HL-60 (cell line): ENCODE measurements around the gene AP4S1.

ENCODE experiments used
- POLR2AphosphoS5 ChIP-seq: IDR thresholded peaks from 2 replicates; pipeline ENCODE4 v1.6.1; 2012; ENCODE audit warnings: low read depth
- SPI1 ChIP-seq: IDR thresholded peaks from 2 replicates; pipeline ENCODE4 v1.6.1; 2012; ENCODE audit warnings: low read depth, mild to moderate bottlenecking, borderline replicate concordance
- TF ChIP-seq, protein P1 (sequence below): IDR thresholded peaks from one replicate; pipeline ENCODE4 v1.5.1; 2011; ENCODE audit warnings: low read length, control low read depth, inconsistent platforms; ENCODE audit not compliant: insufficient read depth
- TF ChIP-seq, protein P2 (sequence below): IDR thresholded peaks from 2 replicates; pipeline ENCODE4 v1.6.1; 2012; ENCODE audit warnings: low read depth; ENCODE audit not compliant: insufficient replicate concordance

DNA sequence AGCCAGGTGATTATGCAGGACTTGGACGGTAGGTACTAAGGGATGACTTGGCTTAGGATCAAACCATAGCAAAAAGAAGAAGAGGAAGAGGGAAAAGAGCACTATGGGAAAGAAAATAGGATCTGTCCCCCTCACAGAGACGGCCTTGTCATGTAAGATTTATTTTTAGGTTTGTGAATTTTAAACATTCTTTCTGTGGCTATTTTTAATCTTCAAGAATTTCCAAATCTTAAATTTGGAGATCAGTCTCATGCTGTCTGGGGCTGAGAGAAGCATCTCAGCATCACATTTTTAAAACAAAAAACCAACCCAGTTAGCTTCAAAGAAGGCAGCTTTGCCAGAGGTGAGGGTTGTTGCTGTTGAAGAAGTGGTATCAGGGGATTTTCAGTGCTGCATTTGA lies 53.3 kb downstream of the AP4S1 start:
- TF ChIP-seq, protein P1, sequence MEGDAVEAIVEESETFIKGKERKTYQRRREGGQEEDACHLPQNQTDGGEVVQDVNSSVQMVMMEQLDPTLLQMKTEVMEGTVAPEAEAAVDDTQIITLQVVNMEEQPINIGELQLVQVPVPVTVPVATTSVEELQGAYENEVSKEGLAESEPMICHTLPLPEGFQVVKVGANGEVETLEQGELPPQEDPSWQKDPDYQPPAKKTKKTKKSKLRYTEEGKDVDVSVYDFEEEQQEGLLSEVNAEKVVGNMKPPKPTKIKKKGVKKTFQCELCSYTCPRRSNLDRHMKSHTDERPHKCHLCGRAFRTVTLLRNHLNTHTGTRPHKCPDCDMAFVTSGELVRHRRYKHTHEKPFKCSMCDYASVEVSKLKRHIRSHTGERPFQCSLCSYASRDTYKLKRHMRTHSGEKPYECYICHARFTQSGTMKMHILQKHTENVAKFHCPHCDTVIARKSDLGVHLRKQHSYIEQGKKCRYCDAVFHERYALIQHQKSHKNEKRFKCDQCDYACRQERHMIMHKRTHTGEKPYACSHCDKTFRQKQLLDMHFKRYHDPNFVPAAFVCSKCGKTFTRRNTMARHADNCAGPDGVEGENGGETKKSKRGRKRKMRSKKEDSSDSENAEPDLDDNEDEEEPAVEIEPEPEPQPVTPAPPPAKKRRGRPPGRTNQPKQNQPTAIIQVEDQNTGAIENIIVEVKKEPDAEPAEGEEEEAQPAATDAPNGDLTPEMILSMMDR, result no peak
- TF ChIP-seq POLR2AphosphoS5 (no peak), SPI1 (no peak)
- TF ChIP-seq, protein P2, sequence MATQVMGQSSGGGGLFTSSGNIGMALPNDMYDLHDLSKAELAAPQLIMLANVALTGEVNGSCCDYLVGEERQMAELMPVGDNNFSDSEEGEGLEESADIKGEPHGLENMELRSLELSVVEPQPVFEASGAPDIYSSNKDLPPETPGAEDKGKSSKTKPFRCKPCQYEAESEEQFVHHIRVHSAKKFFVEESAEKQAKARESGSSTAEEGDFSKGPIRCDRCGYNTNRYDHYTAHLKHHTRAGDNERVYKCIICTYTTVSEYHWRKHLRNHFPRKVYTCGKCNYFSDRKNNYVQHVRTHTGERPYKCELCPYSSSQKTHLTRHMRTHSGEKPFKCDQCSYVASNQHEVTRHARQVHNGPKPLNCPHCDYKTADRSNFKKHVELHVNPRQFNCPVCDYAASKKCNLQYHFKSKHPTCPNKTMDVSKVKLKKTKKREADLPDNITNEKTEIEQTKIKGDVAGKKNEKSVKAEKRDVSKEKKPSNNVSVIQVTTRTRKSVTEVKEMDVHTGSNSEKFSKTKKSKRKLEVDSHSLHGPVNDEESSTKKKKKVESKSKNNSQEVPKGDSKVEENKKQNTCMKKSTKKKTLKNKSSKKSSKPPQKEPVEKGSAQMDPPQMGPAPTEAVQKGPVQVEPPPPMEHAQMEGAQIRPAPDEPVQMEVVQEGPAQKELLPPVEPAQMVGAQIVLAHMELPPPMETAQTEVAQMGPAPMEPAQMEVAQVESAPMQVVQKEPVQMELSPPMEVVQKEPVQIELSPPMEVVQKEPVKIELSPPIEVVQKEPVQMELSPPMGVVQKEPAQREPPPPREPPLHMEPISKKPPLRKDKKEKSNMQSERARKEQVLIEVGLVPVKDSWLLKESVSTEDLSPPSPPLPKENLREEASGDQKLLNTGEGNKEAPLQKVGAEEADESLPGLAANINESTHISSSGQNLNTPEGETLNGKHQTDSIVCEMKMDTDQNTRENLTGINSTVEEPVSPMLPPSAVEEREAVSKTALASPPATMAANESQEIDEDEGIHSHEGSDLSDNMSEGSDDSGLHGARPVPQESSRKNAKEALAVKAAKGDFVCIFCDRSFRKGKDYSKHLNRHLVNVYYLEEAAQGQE, result no peak
